Keratinocyte (primary cell): ENCODE data around the gene MAGI3. TPM values are rescaled to one million over a fixed set of nuclear protein-coding genes. Genes with fewer than 3 reads are reported as not detected.

Experiments used
- DNase-seq: peaks from one replicate; pipeline ENCODE4 v3.0.0-alpha.2; 2011; ENCODE audit warnings: low read depth, missing footprints, low spot score
- FAIRE-seq: peaks from 2 replicates; lab custom pipeline; 2011; peaks lifted over from hg19 to GRCh38; lab: Jason Lieb, UNC
- H2AFZ ChIP-seq: 2 replicates; pipeline ENCODE4 v1.6.0; 2012; ENCODE audit warnings: low read length, control low read depth, inconsistent platforms; ENCODE audit not compliant: control insufficient read depth
- H3K27ac ChIP-seq: 2 replicates; pipeline ENCODE4 v1.5.1; 2011; ENCODE audit warnings: low read length; ENCODE audit not compliant: control insufficient read depth, insufficient read depth
- H3K27me3 ChIP-seq: 3 replicates; pipeline ENCODE4 v1.6.0; 2011; ENCODE audit warnings: low read length; ENCODE audit not compliant: control insufficient read depth, insufficient read depth; ENCODE audit errors: extremely low read depth
- H3K36me3 ChIP-seq, 2 experiments: 2 replicates in 1 of 2; 3 replicates in 1 of 2; pipeline ENCODE4 v1.5.1; 2011; ENCODE audit warnings: low read length in 2 of 2, mild to moderate bottlenecking in 1 of 2; ENCODE audit not compliant: control insufficient read depth in 2 of 2, insufficient read depth in 2 of 2; ENCODE audit errors: extremely low read depth in 1 of 2
- H3K4me1 ChIP-seq: 3 replicates; pipeline ENCODE4 v1.5.1; 2011; ENCODE audit warnings: low read length; ENCODE audit not compliant: control insufficient read depth, insufficient read depth; ENCODE audit errors: extremely low read depth
- H3K4me2 ChIP-seq: 3 replicates; pipeline ENCODE4 v1.6.0; 2011; ENCODE audit warnings: low read depth, low read length; ENCODE audit not compliant: control insufficient read depth, insufficient read depth; ENCODE audit errors: extremely low read depth
- H3K4me3 ChIP-seq, 3 experiments: fragments of 200-600 bp in 1 of 3; sonication (generic) in 1 of 3; 2 replicates in 2 of 3; 3 replicates in 1 of 3; pipeline ENCODE4 v1.5.1; 2011 to 2016; ENCODE audit warnings: low read length in 3 of 3, mild to moderate bottlenecking in 3 of 3, control low read depth in 2 of 3, inconsistent platforms in 1 of 3, low read depth in 1 of 3, mixed read lengths in 1 of 3, mixed run types in 1 of 3, moderate library complexity in 1 of 3; ENCODE audit not compliant: control insufficient read depth in 2 of 3, insufficient read depth in 2 of 3; ENCODE audit errors: extremely low read depth in 1 of 3
- H3K79me2 ChIP-seq: 2 replicates; pipeline ENCODE4 v1.6.0; 2012; ENCODE audit warnings: low read length; ENCODE audit not compliant: control insufficient read depth, insufficient read depth
- H3K9ac ChIP-seq: 3 replicates; pipeline ENCODE4 v1.6.0; 2011; ENCODE audit warnings: low read length; ENCODE audit not compliant: control insufficient read depth, insufficient read depth; ENCODE audit errors: extremely low read depth
- H3K9me1 ChIP-seq: 3 replicates; pipeline ENCODE4 v1.6.0; 2011; ENCODE audit warnings: low read length; ENCODE audit not compliant: control insufficient read depth, insufficient read depth; ENCODE audit errors: extremely low read depth
- H3K9me3 ChIP-seq: 2 replicates; pipeline ENCODE4 v1.5.1; 2012; ENCODE audit warnings: low read depth, low read length; ENCODE audit not compliant: control insufficient read depth
- H4K20me1 ChIP-seq: 3 replicates; pipeline ENCODE4 v1.6.0; 2011; ENCODE audit warnings: low read length; ENCODE audit not compliant: control insufficient read depth, insufficient read depth; ENCODE audit errors: extremely low read depth
- CTCF ChIP-seq, 3 experiments: IDR thresholded peaks in 1 of 3; conservative IDR thresholded peaks in 1 of 3; optimal IDR thresholded peaks in 1 of 3; 2 replicates in 2 of 3; 3 replicates in 1 of 3; pipeline versions ENCODE3 to v1.5.1; 2011; ENCODE audit warnings: low read length in 3 of 3, mild to moderate bottlenecking in 3 of 3, moderate library complexity in 2 of 3, control low read depth in 1 of 3, inconsistent platforms in 1 of 3; ENCODE audit not compliant: insufficient read depth in 2 of 3; ENCODE audit errors: extremely low read depth in 1 of 3
- EZH2 ChIP-seq: IDR thresholded peaks from one replicate; pipeline ENCODE4 v1.6.1; 2012; ENCODE audit warnings: inconsistent platforms, mild to moderate bottlenecking, low read length, moderate library complexity
- dilution Hi-C: fragments of 300-500 bp; cut with MboI; formaldehyde crosslinking; loops from one replicate; pipeline ENCODE4 v1.7.0; 2020; ENCODE audit warnings: low sequenced_read_pairs; ENCODE audit not compliant: extremely low pct_ligation_motif_present
- polyA plus RNA-seq, 5 experiments: library from polyadenylated mRNA; depleted of rRNA in 3 of 5; stranded (reverse) in 3 of 5; stranded (forward) in 1 of 5; unstranded in 1 of 5; fragments of >200 nt; gene quantifications; 1 replicate in 1 of 5; 2 replicates in 3 of 5; 3 replicates in 1 of 5; pipeline versions ENCODE4 v1.2.1 to v1.2.3, GENCODE V29; 2011 to 2012; ENCODE audit warnings: missing spikeins in 2 of 5, low read depth in 1 of 5, low replicate concordance in 1 of 5
- small RNA-seq, 3 experiments: library from RNA; depleted of rRNA; stranded (forward); fragments of <200 nt; gene quantifications; one replicate each; pipeline ENCODE3, GENCODE V24; 2012; ENCODE audit warnings: low read depth in 3 of 3, low replicate concordance in 1 of 3; ENCODE audit not compliant: insufficient read length in 3 of 3

Gene MAGI3
- polyA plus RNA-seq, 1 donor (not counting 4 experiments of a cell fraction or from before 2014, with no cell fraction given) = 3.2 TPM

DNA sequence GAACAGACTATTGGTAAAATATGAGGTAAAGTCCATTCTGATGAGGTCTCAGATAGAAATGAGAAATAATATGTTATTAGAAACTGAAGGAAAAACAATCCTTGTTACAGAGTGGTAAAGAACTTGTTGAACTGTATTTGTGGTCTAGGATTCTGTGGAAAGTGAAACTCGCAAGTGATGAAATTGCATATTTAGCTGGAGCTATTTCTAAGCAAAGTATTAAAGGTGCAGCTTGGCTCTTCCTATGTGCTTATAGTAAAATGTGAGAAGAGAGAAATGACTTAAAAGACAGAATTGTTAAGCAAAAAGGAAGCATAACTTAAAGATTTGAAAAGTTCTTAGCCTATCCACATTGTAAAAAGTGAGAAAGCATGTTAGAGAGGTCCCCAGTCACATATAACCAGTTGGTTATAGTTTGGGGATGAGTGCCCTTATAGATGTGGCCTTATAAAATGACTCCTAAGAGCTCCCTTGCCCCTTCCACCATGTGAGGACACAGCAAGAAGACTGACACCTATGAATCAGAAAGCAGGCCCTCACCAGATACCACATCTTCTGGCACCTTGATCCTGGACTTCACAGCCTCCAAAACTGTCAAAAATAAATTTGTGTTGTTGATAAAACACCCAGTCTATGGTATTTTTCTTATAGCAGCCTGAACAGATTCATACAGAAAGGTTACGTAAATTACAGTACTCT, 344.2 kb downstream of the MAGI3 start:
- H3K4me3 ChIP-seq = no peak overlapping the region
- no peak overlapping the region for H3K4me2 ChIP-seq
- H3K9ac ChIP-seq = no peak overlapping the region
- TF ChIP-seq EZH2 = no peak
- no peak for TF ChIP-seq CTCF (optimal IDR thresholded peaks at IDR 0.05 in 1 of 3, IDR thresholded peaks at IDR 0.05 in 1 of 3, conservative IDR thresholded peaks at IDR 0.05 in 1 of 3; ENCODE audit: extremely low read depth in 1 of 3, insufficient read depth in 2 of 3, low read length in 3 of 3)
- H3K4me1 ChIP-seq = no peaks in the 10 kb centered on the region
- no peaks in the 10 kb centered on the region for H3K9me1 ChIP-seq
- H3K36me3 ChIP-seq = no peaks in the 10 kb centered on the region
- H3K79me2 ChIP-seq = no peaks in the 10 kb centered on the region
- H2AFZ ChIP-seq = no peak overlapping the region
- H3K9me3 ChIP-seq = no peaks in the 10 kb centered on the region
- no peak for FAIRE-seq
- no peak for DNase-seq
- no peaks in the 10 kb centered on the region for H3K27me3 ChIP-seq
- no peak overlapping the region for H3K27ac ChIP-seq
- H4K20me1 ChIP-seq = no peaks in the 10 kb centered on the region
- dilution Hi-C loops = no loop called here

Small RNA genes lying within 50 kb of the gene (small RNA-seq; reads per million reads assigned to genes)
- 0 reads per million in 3 experiments for gene MTND5P20
